Muscle of back (tissue), 11 donors: Measurements from ENCODE around the gene SH3RF3. TPM values are rescaled to one million over a fixed set of nuclear protein-coding genes. Genes with fewer than 3 reads are reported as not detected.

Source experiments
- DNase-seq, 3 donors: peaks; one replicate each; pipeline versions ENCODE4 v3.0.0 to v3.0.0-alpha.2; 2013
- polyA plus RNA-seq, 10 donors: library from polyadenylated mRNA; unstranded; fragments of 120-200 nt; gene quantifications; one replicate each; pipeline ENCODE4 v1.2.1, GENCODE V29; 2013; ENCODE audit not compliant: insufficient read length in 10 of 10

The SH3RF3 gene
- polyA plus RNA-seq, 10 donors, result 3.8 to 7.0 (median 4.7) TPM

- no peak for DNase-seq
These were observed 132.1 kb downstream of the SH3RF3 start for GRCh38 chr2:109260886-109261700.

GRCh38 chr2:109261906-109262631, 133.1 kb downstream of the SH3RF3 start:
- no peak for DNase-seq

GRCh38 chr2:109264595-109265328, 135.8 kb downstream of the SH3RF3 start:
- no peak for DNase-seq

- no peak for DNase-seq
These were observed 136.4 kb downstream of the SH3RF3 start for GRCh38 chr2:109265369-109265768.

- DNase-seq, result no peak
These were observed 136.9 kb downstream of the SH3RF3 start for GRCh38 chr2:109265953-109266352.

- no peak for DNase-seq
These were observed 137.5 kb downstream of the SH3RF3 start for GRCh38 chr2:109266496-109266895.

- peak in 1 of 3 donors; percentile 32 for DNase-seq
These were observed 138.2 kb downstream of the SH3RF3 start for GRCh38 chr2:109266998-109267854.

GRCh38 chr2:109268916-109269315, 139.9 kb downstream of the SH3RF3 start:
- DNase-seq, result no peak

- DNase-seq, result no peak
These were observed 140.9 kb downstream of the SH3RF3 start for GRCh38 chr2:109269706-109270504.

- no peak for DNase-seq
These were observed 141.7 kb downstream of the SH3RF3 start for GRCh38 chr2:109270505-109271312.

- DNase-seq, result no peak
These were observed 142.9 kb downstream of the SH3RF3 start for GRCh38 chr2:109271920-109272319.

- DNase-seq, result peak in 1 of 3 donors; percentile 31
These were observed 143.5 kb downstream of the SH3RF3 start for GRCh38 chr2:109272461-109272860.

- DNase-seq, result no peak
These were observed 146.4 kb downstream of the SH3RF3 start for GRCh38 chr2:109275120-109276012.

- no peak for DNase-seq
These were observed 148.4 kb downstream of the SH3RF3 start for GRCh38 chr2:109277406-109277805.

GRCh38 chr2:109279243-109279860, 150.3 kb downstream of the SH3RF3 start:
- DNase-seq, result peak; percentile 20 to 52 (median 40)

GRCh38 chr2:109280804-109281203, 151.8 kb downstream of the SH3RF3 start:
- no peak for DNase-seq

GRCh38 chr2:109282360-109282759, 153.4 kb downstream of the SH3RF3 start:
- DNase-seq, result no peak

- no peak for DNase-seq
These were observed 153.9 kb downstream of the SH3RF3 start for GRCh38 chr2:109282865-109283264.
